ENCODE results near the gene PPL. TPM values are rescaled to one million over a fixed set of nuclear protein-coding genes. Genes with fewer than 3 reads are reported as not detected.
A peak's percentile ranks its signal among the peaks of the same experiment; 100 is the strongest.

The PPL gene
- total and polyA plus RNA-seq, 2 of the 13 experiments (the other 11 are each of a cell fraction or from before 2014, with no cell fraction given): 5.7 to 6.6 TPM

- in situ Hi-C loops (cut with HindIII; ENCODE audit: extremely low pct_ligation_motif_present, low pct_unique_long_range_greater_than_20kb): no loop called here
- CTCF ChIA-PET (ENCODE audit: low intra/inter-chr PET ratio, low total read pairs): no interaction called here
- intact Hi-C loops (cut with micrococcal nuclease; ENCODE audit: unreplicated experiment): no loop called here
- Histone ChIP-seq H4K20me1 (ENCODE audit: insufficient read depth, low read length) (no peaks in the 10 kb centered on the region), H3K9ac (ENCODE audit: insufficient read depth, low read depth, low read length) (no peak overlapping the region), H3K79me2 (ENCODE audit: insufficient read depth, low read length) (no peaks in the 10 kb centered on the region), H3K36me3 (replicated peaks in 1 of 2; ENCODE audit: control insufficient read depth in 1 of 2, insufficient read depth in 2 of 2, low read length in 2 of 2) (no peaks in the 10 kb centered on the region; a peak in 1 of 5 replicates), H3K27me3 (ENCODE audit: control insufficient read depth in 1 of 2, insufficient read depth in 2 of 2, low read length in 2 of 2) (no peaks in the 10 kb centered on the region), H3K4me1 (ENCODE audit: insufficient read depth, low read length) (no peaks in the 10 kb centered on the region), H3K9me3 (ENCODE audit: low read length) (no peaks in the 10 kb centered on the region), H2AFZ (ENCODE audit: low read length) (no peak overlapping the region), H3K27ac (ENCODE audit: extremely low read length, insufficient read depth, low read length) (no peak overlapping the region), H3K4me2 (ENCODE audit: low read depth, low read length) (no peak overlapping the region), H3K4me3 (replicated peaks in 1 of 3; ENCODE audit: insufficient read depth in 1 of 3, low read depth in 2 of 3, low read length in 3 of 3) (no peak overlapping the region)
- no peak for FAIRE-seq
- no peak for DNase-seq (ENCODE audit: low spot score)
- no TSS peak for BruUV-seq (replicated peaks)
- ATAC-seq: no peak
- TF ChIP-seq REST (IDR thresholded peaks at IDR 0.05; ENCODE audit: borderline replicate concordance in 1 of 2, low read depth in 1 of 2, low read length in 2 of 2) (no peak), ZNF24 (IDR thresholded peaks at IDR 0.05) (0 out of 2 replicates have a peak, but pooled peaks have one; percentile 27)
- POLR2A ChIA-PET: interaction anchor here (1.5 kb wide), 1 partner anchor 8 kb away, joined by 3 read pairs; no protein-coding TSS in a partner anchor
- 91% methylated on average over 5 of the region's 6 CpGs for WGBS (ENCODE audit: low lambda C conversion rate)
Observed at GRCh38 chr16:4899474-4899846, 37.5 kb downstream of the PPL start.

GRCh38 chr16:4898811-4899473, 38.0 kb downstream of the PPL start:
- CTCF ChIA-PET (ENCODE audit: low intra/inter-chr PET ratio, low total read pairs): no interaction called here
- no peaks in the 10 kb centered on the region for H3K9me3 ChIP-seq (ENCODE audit: low read length)
- POLR2A ChIA-PET: no interaction called here
- FAIRE-seq (no peak), DNase-seq (ENCODE audit: low spot score) (no peak), ATAC-seq (no peak)
- no peak overlapping the region for H3K9ac ChIP-seq (ENCODE audit: insufficient read depth, low read depth, low read length)
- no peak overlapping the region for H3K4me2 ChIP-seq (ENCODE audit: low read depth, low read length)
- no peak overlapping the region for H3K27ac ChIP-seq (ENCODE audit: extremely low read length, insufficient read depth, low read length)
- H3K4me3 ChIP-seq (replicated peaks in 1 of 3; ENCODE audit: insufficient read depth in 1 of 3, low read depth in 2 of 3, low read length in 3 of 3): no peak overlapping the region
- no peaks in the 10 kb centered on the region for H4K20me1 ChIP-seq (ENCODE audit: insufficient read depth, low read length)
- no peaks in the 10 kb centered on the region for H3K4me1 ChIP-seq (ENCODE audit: insufficient read depth, low read length)
- TF ChIP-seq HHEX (CRISPR knock-in tag; IDR thresholded peaks at IDR 0.05): no peak
- TF ChIP-seq AGO2 (optimal IDR thresholded peaks at IDR 0.05; ENCODE audit: low read depth, low read length): peak; percentile 38
- WGBS (ENCODE audit: low lambda C conversion rate): 95% methylated on average over 16 of the region's 28 CpGs
- H3K79me2 ChIP-seq (ENCODE audit: insufficient read depth, low read length): no peaks in the 10 kb centered on the region
- H2AFZ ChIP-seq (ENCODE audit: low read length): no peak overlapping the region
- H3K36me3 ChIP-seq (replicated peaks in 1 of 2; ENCODE audit: control insufficient read depth in 1 of 2, insufficient read depth in 2 of 2, low read length in 2 of 2): no peaks in the 10 kb centered on the region; a peak in 1 of 5 replicates
- H3K27me3 ChIP-seq (ENCODE audit: control insufficient read depth in 1 of 2, insufficient read depth in 2 of 2, low read length in 2 of 2): no peaks in the 10 kb centered on the region
- BruUV-seq (replicated peaks): no TSS peak
- intact Hi-C loops (cut with micrococcal nuclease; ENCODE audit: unreplicated experiment): no loop called here
- in situ Hi-C loops (cut with HindIII; ENCODE audit: extremely low pct_ligation_motif_present, low pct_unique_long_range_greater_than_20kb): no loop called here

All from HepG2 (cell line).